Vagina (tissue), 2 donors: ENCODE results near the gene GNL1. TPM values are rescaled to one million over a fixed set of nuclear protein-coding genes. Genes with fewer than 3 reads are reported as not detected.

Experiments
- DNase-seq, 2 donors: peaks; one replicate each; pipeline ENCODE4 v3.0.0-alpha.2; 2017; ENCODE audit errors: extremely low spot score in 2 of 2
- H3K27ac ChIP-seq: fragments of 200-600 bp; sonication (generic); one replicate; pipeline ENCODE4 v1.5.1; 2019
- H3K27me3 ChIP-seq: fragments of 200-600 bp; sonication (generic); one replicate; pipeline ENCODE4 v1.5.1; 2019
- H3K36me3 ChIP-seq, 2 donors: fragments of 200-600 bp; sonication (generic); one replicate each; pipeline ENCODE4 v1.5.1; 2017 to 2019
- H3K4me1 ChIP-seq: fragments of 200-600 bp; sonication (generic); one replicate; pipeline ENCODE4 v1.5.1; 2019
- H3K4me3 ChIP-seq, 2 donors: fragments of 200-600 bp; sonication (generic); 1 replicate in 1 of 2; 2 replicates in 1 of 2; pipeline ENCODE4 v1.5.1; 2016 to 2019
- H3K9me3 ChIP-seq: fragments of 200-600 bp; sonication (generic); one replicate; pipeline ENCODE4 v1.5.1; 2019
- POLR2A ChIP-seq, 2 donors: fragments of 450-650 bp; IDR thresholded peaks; one replicate each; pipeline ENCODE4 v1.6.1; 2017; ENCODE audit warnings: antibody characterized with exemption in 2 of 2, mild to moderate bottlenecking in 2 of 2, moderate library complexity in 2 of 2
- POLR2AphosphoS5 ChIP-seq, 2 donors: sonication (generic); formaldehyde crosslinking; IDR thresholded peaks; one replicate each; pipeline ENCODE4 v1.9.0; 2017; ENCODE audit warnings: antibody characterized with exemption in 2 of 2, mild to moderate bottlenecking in 2 of 2, low read depth in 1 of 2; ENCODE audit not compliant: insufficient read depth in 1 of 2
- intact Hi-C: fragments of 100-400 bp; cut with DNase I; formaldehyde crosslinking; loops from one replicate; pipeline ENCODE4 v1.15.1; 2023
- total RNA-seq: library from RNA; depleted of rRNA; stranded (reverse); fragments of >200 nt; gene quantifications from one replicate; pipeline ENCODE4 v1.2.3, GENCODE V29; 2016
- TF ChIP-seq, protein P1 (sequence below), 3 experiments: fragments of 450-650 bp in 2 of 3; fragments of 200-600 bp in 1 of 3; sonication (generic) in 1 of 3; IDR thresholded peaks; one replicate each; pipeline ENCODE4 v1.5.1; 2017 to 2019; ENCODE audit warnings: antibody characterized with exemption in 3 of 3, mild to moderate bottlenecking in 2 of 3, moderate library complexity in 2 of 3

GNL1 gene
- total RNA-seq, 1 donor from 2014 or later: 24.1 TPM

GRCh38 chr6:30544666-30545272 lies 11.5 kb downstream of the GNL1 start:
- no peak overlapping the region for H3K27ac ChIP-seq

DNA sequence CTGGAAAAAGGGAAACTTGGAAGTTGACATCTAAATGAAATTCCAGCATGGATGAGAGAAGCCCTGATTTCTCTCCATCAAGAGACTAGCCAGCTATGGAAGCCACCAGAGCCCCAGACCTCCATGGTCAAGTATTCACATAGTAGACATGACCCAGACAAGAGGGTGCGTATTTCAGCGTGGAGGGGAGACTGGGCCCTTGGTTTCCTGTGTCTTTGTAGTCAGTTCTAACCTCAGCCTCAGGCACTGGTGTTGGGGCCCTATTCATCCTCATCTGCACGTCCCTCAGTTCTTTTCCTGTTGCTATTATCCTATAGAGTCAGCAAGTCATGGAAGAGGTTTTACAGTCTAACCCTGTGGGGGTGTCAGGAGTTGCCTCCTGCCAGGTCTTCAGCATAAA lies 12.5 kb downstream of the GNL1 start:
- H3K27me3 ChIP-seq: no peaks in the 10 kb centered on the region
- intact Hi-C loops: no loop called here
- H3K36me3 ChIP-seq: peaks cover 0 to 28% of the 10 kb centered on the region in 2 donors
- H3K27ac ChIP-seq: no peak overlapping the region
- H3K9me3 ChIP-seq: no peaks in the 10 kb centered on the region
- DNase-seq: peak in 1 of 2 donors; percentile 79
- H3K4me3 ChIP-seq: no peak overlapping the region
- peaks cover 11% of the 10 kb centered on the region for H3K4me1 ChIP-seq
- TF ChIP-seq POLR2A (IDR thresholded peaks at IDR 0.05) (no peak), POLR2AphosphoS5 (IDR thresholded peaks at IDR 0.05; ENCODE audit: insufficient read depth in 1 of 2, low read depth in 1 of 2) (no peak)
- TF ChIP-seq, protein P1, sequence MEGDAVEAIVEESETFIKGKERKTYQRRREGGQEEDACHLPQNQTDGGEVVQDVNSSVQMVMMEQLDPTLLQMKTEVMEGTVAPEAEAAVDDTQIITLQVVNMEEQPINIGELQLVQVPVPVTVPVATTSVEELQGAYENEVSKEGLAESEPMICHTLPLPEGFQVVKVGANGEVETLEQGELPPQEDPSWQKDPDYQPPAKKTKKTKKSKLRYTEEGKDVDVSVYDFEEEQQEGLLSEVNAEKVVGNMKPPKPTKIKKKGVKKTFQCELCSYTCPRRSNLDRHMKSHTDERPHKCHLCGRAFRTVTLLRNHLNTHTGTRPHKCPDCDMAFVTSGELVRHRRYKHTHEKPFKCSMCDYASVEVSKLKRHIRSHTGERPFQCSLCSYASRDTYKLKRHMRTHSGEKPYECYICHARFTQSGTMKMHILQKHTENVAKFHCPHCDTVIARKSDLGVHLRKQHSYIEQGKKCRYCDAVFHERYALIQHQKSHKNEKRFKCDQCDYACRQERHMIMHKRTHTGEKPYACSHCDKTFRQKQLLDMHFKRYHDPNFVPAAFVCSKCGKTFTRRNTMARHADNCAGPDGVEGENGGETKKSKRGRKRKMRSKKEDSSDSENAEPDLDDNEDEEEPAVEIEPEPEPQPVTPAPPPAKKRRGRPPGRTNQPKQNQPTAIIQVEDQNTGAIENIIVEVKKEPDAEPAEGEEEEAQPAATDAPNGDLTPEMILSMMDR (IDR thresholded peaks at IDR 0.05): no peak

More at GRCh38 chr6:30544666-30545272, 11.5 kb downstream of the GNL1 start:
- no peaks in the 10 kb centered on the region for H3K27me3 ChIP-seq
- peak in 1 of 2 donors; percentile 25 for DNase-seq
- H3K36me3 ChIP-seq: peaks cover 0 to 34% of the 10 kb centered on the region in 2 donors
- peak in 1 of 2 donors; percentile 37 for TF ChIP-seq POLR2AphosphoS5 (IDR thresholded peaks at IDR 0.05; ENCODE audit: insufficient read depth in 1 of 2, low read depth in 1 of 2)
- no peak for TF ChIP-seq POLR2A (IDR thresholded peaks at IDR 0.05)
- TF ChIP-seq, protein P1 (IDR thresholded peaks at IDR 0.05): peak; percentile 63 to 91 (median 70)
- H3K9me3 ChIP-seq: no peaks in the 10 kb centered on the region
- peaks cover 11% of the 10 kb centered on the region for H3K4me1 ChIP-seq
- intact Hi-C loops: loop anchor here (5.0 kb wide), 1 partner anchor 62 kb away; no protein-coding TSS in a partner anchor
- no peak overlapping the region for H3K4me3 ChIP-seq

- Histone ChIP-seq H3K36me3 (peaks cover 0 to 23% of the 10 kb centered on the region in 2 donors), H3K4me3 (no peak overlapping the region), H3K27ac (peak overlapping the region; percentile 42), H3K27me3 (no peaks in the 10 kb centered on the region), H3K9me3 (no peaks in the 10 kb centered on the region), H3K4me1 (peaks cover 11% of the 10 kb centered on the region)
- peak in 1 of 2 donors; percentile 25 for DNase-seq
- TF ChIP-seq, protein P1 (IDR thresholded peaks at IDR 0.05): no peak
- no peak for TF ChIP-seq POLR2AphosphoS5 (IDR thresholded peaks at IDR 0.05; ENCODE audit: insufficient read depth in 1 of 2, low read depth in 1 of 2)
- TF ChIP-seq POLR2A (IDR thresholded peaks at IDR 0.05): no peak
- intact Hi-C loops: no loop called here
Observed at GRCh38 chr6:30542915-30543314, 13.4 kb downstream of the GNL1 start.

GRCh38 chr6:30542404-30542725 lies 13.9 kb downstream of the GNL1 start:
- Histone ChIP-seq H3K4me3 (no peak overlapping the region), H3K9me3 (no peaks in the 10 kb centered on the region), H3K36me3 (peaks cover 0 to 20% of the 10 kb centered on the region in 2 donors), H3K4me1 (peaks cover 11% of the 10 kb centered on the region), H3K27me3 (no peaks in the 10 kb centered on the region), H3K27ac (peak overlapping the region; percentile 21)
- DNase-seq: peak in 1 of 2 donors; percentile 42
- TF ChIP-seq POLR2A (IDR thresholded peaks at IDR 0.05) (no peak), POLR2AphosphoS5 (IDR thresholded peaks at IDR 0.05; ENCODE audit: insufficient read depth in 1 of 2, low read depth in 1 of 2) (no peak)
- TF ChIP-seq, protein P1 (IDR thresholded peaks at IDR 0.05): no peak
- intact Hi-C loops: no loop called here
